HG03558 (cell line): ENCODE measurements around the gene PALM.

Experiments used
- ATAC-seq: cut with Tn5 transposase; IDR thresholded peaks from one replicate; pipeline ENCODE4 v1.9.1; 2021; ENCODE audit warnings: moderate number of reproducible peaks; ENCODE audit not compliant: unreplicated experiment; ENCODE audit errors: extremely low read depth

The PALM gene

DNA sequence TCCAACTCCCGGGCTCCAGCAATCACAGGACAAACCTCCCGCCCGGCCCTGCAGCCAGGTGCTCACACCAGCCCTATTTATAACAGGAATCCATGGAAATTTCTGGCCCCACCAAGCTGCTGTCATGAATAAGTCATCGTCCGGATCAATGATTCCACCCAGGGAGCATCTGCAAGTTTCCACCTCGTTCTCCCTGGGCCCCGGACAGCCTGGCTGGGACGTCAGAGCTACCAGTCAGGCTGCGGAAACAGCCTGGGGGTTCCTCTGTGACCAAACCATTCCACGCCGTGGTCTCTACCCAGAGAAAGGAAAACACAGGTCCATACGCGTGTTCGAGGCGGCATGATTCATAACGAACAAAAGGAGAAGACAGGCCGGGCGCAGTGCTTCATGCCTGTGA is 67.8 kb downstream of the PALM start:
- no peak for ATAC-seq

- no peak for ATAC-seq
Measured at GRCh38 chr19:778910-779653, 70.3 kb downstream of the PALM start.

- ATAC-seq: no peak
Measured at GRCh38 chr19:780935-781334, 72.2 kb downstream of the PALM start.

DNA sequence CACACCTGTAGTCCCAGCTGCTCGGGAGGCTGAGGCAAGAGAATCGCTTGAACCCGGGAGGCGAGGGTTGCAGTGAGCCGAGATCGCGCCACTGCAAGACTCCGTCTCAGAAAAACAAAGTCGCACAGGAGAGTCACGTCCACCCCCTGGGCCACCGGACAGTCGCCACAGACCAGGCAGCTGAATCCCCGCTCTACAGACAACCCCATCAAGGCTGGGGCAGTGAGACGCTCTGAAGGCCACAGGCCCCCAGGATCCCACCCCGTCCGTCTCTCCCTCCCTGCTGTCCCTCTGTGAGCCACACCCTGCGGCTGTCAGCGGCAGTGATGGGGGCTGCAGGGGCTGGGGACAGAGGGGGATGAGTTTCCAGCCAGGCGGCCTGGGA is 73.1 kb downstream of the PALM start:
- ATAC-seq: no peak

DNA sequence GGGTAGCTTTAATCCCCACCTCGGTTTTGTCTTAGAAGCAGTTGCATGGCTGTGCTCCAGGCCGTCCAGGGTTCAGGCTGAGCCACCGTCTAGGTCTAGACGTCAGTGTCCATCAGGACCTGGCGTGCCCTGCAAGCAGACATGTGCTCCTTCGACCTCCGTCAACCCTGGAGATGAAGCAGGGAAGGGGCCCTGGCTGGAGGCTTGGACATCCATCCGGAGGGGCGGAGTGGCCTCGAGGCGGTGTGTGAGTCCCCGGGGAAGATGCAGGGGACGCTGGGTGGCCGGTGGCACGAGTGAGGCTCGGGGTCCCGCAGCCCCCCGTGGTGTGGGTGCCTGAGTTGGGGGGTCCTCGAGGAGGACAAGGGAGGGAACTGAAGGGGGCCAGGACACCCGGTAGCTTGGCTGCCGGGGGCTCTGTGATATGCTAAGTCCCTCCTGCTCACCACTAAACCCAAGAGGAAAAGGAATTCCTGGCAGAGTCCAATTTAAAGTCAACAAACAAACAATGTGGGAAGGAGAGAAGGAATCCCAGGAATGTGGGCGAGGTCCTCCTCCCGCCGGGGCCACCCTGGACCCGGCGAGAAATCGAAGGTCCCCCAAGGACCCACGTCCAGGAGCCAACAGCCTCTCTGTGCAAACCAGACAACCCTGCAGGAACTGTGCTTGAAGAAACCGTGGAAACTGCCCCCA is 73.6 kb downstream of the PALM start:
- ATAC-seq: no peak

DNA sequence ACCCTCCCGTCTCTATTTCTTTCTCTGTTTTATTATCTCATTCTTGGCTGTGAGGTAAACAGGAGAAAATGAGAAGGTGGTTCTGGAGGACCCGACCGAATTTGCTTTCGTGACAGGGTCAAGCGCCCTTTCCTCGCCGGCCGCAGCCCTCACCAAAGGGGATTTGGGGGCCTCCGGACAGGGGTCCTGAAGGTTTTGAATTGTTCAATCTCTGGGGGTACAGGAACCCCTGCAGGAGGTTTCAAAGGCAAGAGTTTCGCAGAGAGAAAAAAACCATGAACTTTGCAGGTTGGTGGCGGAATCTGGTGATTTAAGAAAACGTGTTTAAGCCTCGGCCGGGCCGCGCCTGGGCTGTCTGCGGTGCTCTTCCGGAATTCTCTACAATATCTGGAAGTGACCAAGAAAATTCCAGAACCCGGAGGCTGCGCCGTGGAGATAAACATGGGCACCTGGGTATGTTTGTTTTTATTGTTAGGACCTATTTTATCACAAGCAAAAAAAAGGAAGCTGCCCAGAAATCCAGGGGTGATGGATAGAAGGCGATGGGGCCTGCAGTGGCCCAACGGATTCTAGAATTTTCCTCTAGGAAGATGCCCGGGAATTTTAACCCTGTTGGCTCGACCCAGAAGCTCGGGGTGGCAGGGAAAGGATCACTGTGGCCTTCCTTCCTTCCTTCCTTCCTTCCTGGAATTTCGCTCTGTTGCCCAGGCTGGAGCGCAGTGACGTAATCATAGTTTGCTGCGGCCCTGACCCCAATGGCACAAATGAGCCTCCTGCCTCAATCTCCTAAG is 74.3 kb downstream of the PALM start:
- no peak for ATAC-seq

GRCh38 chr19:784541-784940 is 75.8 kb downstream of the PALM start:
- ATAC-seq: no peak

- ATAC-seq: no peak
Measured at GRCh38 chr19:787536-787935, 78.8 kb downstream of the PALM start.

GRCh38 chr19:788686-788982 is 79.9 kb downstream of the PALM start:
- no peak for ATAC-seq

DNA sequence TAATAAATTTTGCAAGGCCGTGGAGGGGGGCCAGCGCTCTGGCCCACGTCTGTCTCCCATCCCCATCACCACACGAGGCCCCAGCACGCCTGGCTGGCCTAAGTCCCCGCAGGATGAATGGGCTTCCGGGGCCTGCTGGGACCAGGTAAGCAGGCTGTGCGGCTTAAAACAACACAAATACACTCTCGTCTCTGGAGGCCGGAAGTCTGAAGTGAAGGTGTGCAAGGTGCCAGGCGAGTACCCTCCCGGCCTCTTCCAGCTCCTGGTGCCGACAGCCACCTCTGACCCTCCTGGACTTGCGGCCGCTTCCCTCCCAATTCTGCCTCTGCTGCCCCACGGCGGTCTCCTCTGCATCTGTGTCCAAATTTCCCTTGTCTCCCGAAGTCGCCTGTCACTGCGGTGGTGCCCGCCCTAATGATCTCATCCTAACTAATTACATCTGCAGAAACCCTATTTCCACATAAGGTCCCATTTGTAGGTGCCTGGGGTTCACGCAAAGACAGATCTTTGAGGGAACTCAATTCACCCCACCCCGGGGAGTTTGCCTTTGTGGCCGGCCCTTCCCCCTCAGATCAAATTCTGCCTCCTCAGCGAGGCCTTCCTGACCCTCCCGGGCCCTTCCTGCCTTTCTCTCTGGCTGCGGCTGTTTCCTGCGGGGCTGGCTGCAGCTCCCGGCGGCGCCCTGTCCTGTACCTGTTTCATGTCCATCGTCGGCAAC is 80.4 kb downstream of the PALM start:
- ATAC-seq: no peak

DNA sequence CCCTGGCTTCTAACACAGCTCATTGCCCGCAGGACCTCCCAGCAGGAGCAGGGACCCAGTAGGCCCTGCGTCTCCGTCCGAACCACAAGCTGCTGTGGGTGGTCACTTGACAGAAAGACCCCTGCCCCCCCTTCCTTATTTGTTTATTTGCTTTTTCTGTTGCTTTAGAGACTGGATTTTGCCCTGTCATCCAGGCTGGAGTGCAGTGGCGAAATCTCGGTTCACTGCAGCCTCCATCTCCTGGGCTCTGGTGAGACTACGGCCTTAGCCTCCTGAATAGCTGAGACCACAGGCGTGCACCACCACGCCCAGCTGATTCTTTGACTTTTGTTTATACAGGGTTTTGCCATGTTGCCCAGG is 80.9 kb downstream of the PALM start:
- ATAC-seq: no peak

GRCh38 chr19:791007-791566 is 82.4 kb downstream of the PALM start:
- ATAC-seq: no peak

DNA sequence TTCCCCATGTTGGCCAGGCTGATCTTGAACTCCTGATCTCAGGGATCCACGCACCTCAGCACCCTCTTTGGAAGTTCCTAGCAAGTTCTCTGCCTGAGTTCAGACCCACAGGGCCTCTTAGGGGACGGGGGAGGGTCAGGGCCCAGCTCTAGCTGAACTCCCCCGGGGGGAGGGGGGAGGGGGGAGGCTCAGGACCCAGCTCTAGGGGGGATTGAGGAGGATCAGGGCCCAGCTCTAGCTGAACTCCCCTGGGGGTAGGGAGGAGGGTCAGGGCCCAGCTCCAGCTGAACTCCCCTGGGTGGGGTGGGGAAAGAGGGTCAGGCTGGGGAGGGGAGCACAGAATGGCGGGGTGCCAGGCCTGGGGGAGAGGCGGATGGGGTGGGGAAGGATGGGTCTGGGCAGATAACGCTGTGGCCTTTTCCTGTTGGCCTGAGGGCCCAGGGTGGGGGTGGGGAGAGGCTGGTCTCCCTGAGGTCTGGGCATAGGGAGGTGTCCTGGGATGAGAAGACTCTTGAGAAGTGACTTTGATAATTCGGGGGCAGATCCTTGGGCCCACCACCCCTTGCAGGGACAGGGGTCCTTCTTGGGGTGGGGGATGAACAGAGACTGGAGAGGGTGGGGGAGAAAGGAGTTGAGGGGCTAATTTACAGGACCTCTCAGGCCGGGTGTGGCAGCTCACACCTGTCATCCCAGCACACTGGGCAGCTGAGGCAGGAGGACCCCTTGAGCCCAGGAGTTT is 83.0 kb downstream of the PALM start:
- no peak for ATAC-seq

- no peak for ATAC-seq
Measured at GRCh38 chr19:792306-792885, 83.7 kb downstream of the PALM start.

DNA sequence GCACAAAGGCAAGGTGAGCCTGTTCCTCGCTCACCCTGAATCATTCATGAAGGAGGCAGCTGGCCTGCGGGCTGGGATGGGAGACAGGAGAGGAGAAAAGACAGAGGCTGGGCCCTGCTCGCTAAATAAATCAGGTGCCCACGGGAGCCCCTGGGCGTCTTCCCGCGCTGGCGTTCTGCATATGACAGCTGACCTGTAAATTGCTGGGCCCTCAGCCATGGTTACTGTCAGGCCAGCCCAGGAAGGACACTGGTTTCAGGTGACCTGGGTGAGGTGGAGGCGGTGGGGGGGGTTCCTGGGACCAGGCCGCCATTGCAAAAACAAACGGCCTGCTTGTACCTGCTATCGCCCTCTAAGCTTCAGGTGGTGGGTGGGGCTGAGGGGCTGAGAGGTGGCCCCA is 85.1 kb downstream of the PALM start:
- no peak for ATAC-seq

GRCh38 chr19:795073-795611 is 86.4 kb downstream of the PALM start:
- ATAC-seq: no peak

GRCh38 chr19:795691-796581 is 87.2 kb downstream of the PALM start:
- no peak for ATAC-seq
